Upper lobe of left lung (tissue), 6 donors: ENCODE results near the gene HS6ST1. TPM values are rescaled to one million over a fixed set of nuclear protein-coding genes. Genes with fewer than 3 reads are reported as not detected.
A peak's percentile ranks its signal among the peaks of the same experiment; 100 is the strongest.

Source experiments
- ATAC-seq, 2 donors: fragments of 200-7000 bp; cut with Tn5 transposase; one replicate each; pipeline ENCODE4 v1.9.1; 2022; ENCODE audit warnings: mild to moderate bottlenecking in 2 of 2, moderate library complexity in 2 of 2; ENCODE audit not compliant: low FRiP score in 2 of 2
- DNase-seq, 2 donors: peaks; one replicate each; pipeline ENCODE4 v3.0.0-alpha.2; 2019 to 2020
- H3K27ac ChIP-seq, 4 donors: fragments of 200-600 bp; sonication (generic); one replicate each; pipeline ENCODE4 v1.5.1; 2016 to 2019
- H3K27me3 ChIP-seq, 4 donors: fragments of 200-600 bp; sonication (generic); one replicate each; pipeline ENCODE4 v1.5.1; 2017 to 2019
- H3K36me3 ChIP-seq, 4 donors: fragments of 200-600 bp; sonication (generic); one replicate each; pipeline ENCODE4 v1.5.1; 2016 to 2019
- H3K4me1 ChIP-seq, 4 donors: fragments of 200-600 bp; sonication (generic); one replicate each; pipeline ENCODE4 v1.5.1; 2018 to 2019
- H3K4me3 ChIP-seq, 4 donors: fragments of 200-600 bp; sonication (generic); one replicate each; pipeline ENCODE4 v1.5.1; 2017 to 2019; ENCODE audit warnings: mild to moderate bottlenecking in 2 of 4, moderate library complexity in 1 of 4
- H3K9me3 ChIP-seq, 4 donors: fragments of 200-600 bp; sonication (generic); one replicate each; pipeline ENCODE4 v1.5.1; 2018 to 2019
- EP300 ChIP-seq, 4 donors: sonication (generic); formaldehyde crosslinking; IDR thresholded peaks; one replicate each; pipeline ENCODE4 v1.5.1; 2017; ENCODE audit warnings: antibody characterized with exemption in 4 of 4, control low read depth in 2 of 4
- POLR2A ChIP-seq, 4 donors: fragments of 450-650 bp; IDR thresholded peaks; one replicate each; pipeline ENCODE4 v1.5.1; 2016 to 2017; ENCODE audit warnings: antibody characterized with exemption in 4 of 4, mild to moderate bottlenecking in 2 of 4
- POLR2AphosphoS5 ChIP-seq, 2 donors: sonication (generic); formaldehyde crosslinking; IDR thresholded peaks; one replicate each; pipeline ENCODE4 v1.5.1; 2017; ENCODE audit warnings: antibody characterized with exemption in 2 of 2
- WGBS, 2 donors: methylation state at CpG; one replicate each; pipeline ENCODE4 v1.1.5; 2017 to 2018; 5-methylcytosine and 5-hydroxymethylcytosine counted together
- total RNA-seq, 6 donors: library from RNA; depleted of rRNA in 4 of 6; stranded (reverse); fragments of >200 nt in 4 of 6; gene quantifications; one replicate each; pipeline versions ENCODE4 v1.1.0 to v1.2.1, GENCODE V29; 2016 to 2021
- TF ChIP-seq, protein P1 (sequence below), 6 experiments: fragments of 450-650 bp in 4 of 6; fragments of 200-600 bp in 2 of 6; sonication (generic) in 2 of 6; IDR thresholded peaks; one replicate each; pipeline ENCODE4 v1.5.1; 2016 to 2019; ENCODE audit warnings: antibody characterized with exemption in 6 of 6
- donor health status: DM: no; HTN: no; CAD: no; lungs with moderate emphysema.
- donor health status: DM: no; HTN: yes; CAD: no; lungs with severe emphysema.

Gene HS6ST1
- total RNA-seq, 6 donors from 2014 or later: 24.0 to 96.8 (median 37.0) TPM

DNA sequence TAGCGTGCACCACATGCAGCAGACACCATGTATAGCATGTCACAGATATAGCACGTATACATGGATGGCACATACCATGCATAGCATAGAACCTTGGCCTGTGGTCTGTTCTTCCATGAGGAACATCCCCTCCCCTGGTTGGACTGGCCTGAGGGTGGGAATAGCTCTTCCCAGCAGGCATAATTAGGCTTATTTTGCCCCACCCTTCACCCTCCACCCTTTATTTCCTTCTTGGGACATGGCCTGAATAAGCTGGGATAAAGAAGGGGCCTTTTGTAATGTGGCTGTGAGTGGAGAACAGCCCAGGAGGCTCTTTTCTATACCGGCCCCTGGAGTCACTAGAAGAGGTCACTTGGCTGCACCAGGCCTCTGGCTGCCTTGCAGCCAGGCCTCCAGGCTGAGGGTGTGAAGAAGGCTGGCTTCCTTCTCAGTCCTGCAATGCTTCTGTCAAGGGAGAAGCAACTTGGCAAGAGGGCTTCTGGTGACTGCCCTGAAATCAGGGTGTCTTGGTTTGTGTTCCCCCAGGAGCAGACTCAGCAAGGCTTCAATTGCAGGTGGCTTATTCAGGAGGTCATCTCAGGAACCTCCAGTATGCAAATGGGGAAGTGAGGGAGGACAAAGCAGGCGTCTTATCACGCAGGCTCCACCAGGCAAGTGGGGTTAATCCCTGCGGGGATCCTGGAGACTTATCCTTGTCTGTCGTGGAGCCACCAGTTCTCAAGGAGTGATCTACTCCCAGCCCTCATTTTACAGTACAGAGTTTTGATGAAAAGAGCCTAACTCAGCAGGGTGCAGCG, 68.2 kb downstream of the HS6ST1 start:
- Histone ChIP-seq H3K27me3 (no peaks in the 10 kb centered on the region), H3K27ac (no peak overlapping the region), H3K4me3 (no peak overlapping the region), H3K4me1 (no peaks in the 10 kb centered on the region), H3K36me3 (no peaks in the 10 kb centered on the region), H3K9me3 (no peaks in the 10 kb centered on the region)
- TF ChIP-seq EP300 (IDR thresholded peaks at IDR 0.05): no peak
- no peak for TF ChIP-seq POLR2AphosphoS5 (IDR thresholded peaks at IDR 0.05)
- TF ChIP-seq POLR2A (IDR thresholded peaks at IDR 0.05): no peak
- TF ChIP-seq, protein P1, sequence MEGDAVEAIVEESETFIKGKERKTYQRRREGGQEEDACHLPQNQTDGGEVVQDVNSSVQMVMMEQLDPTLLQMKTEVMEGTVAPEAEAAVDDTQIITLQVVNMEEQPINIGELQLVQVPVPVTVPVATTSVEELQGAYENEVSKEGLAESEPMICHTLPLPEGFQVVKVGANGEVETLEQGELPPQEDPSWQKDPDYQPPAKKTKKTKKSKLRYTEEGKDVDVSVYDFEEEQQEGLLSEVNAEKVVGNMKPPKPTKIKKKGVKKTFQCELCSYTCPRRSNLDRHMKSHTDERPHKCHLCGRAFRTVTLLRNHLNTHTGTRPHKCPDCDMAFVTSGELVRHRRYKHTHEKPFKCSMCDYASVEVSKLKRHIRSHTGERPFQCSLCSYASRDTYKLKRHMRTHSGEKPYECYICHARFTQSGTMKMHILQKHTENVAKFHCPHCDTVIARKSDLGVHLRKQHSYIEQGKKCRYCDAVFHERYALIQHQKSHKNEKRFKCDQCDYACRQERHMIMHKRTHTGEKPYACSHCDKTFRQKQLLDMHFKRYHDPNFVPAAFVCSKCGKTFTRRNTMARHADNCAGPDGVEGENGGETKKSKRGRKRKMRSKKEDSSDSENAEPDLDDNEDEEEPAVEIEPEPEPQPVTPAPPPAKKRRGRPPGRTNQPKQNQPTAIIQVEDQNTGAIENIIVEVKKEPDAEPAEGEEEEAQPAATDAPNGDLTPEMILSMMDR (IDR thresholded peaks at IDR 0.05): no peak
- ATAC-seq (peak in 1 of 2 donors; percentile 26), DNase-seq (no peak)
- WGBS, 2 donors: 84 to 89% methylated on average over 8 of the region's 8 CpGs

DNA sequence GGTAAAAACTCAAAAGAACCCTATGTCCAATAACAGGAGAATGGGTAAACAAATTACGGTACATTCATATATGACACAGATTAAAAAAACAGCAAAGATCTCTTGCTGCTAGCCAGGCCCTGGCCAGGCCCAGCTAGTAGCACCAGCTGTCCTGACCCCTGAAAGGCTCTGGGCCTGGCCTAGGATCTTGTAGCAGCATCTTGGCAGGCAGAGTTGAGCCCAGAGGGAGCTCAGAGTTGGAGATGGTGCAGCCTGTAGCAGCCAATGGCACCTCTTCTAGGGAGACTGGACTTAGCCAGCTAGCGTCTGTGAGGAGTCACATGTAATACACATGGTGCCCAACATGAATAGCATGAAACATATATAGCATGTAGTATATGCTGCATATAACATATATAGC, 69.1 kb downstream of the HS6ST1 start:
- H3K27ac ChIP-seq: no peak overlapping the region
- no peak for DNase-seq
- H3K4me1 ChIP-seq: no peaks in the 10 kb centered on the region
- WGBS, 2 donors: 92 to 100% methylated on average over 2 of the region's 2 CpGs
- H3K9me3 ChIP-seq: no peaks in the 10 kb centered on the region
- ATAC-seq: no peak
- H3K36me3 ChIP-seq: no peaks in the 10 kb centered on the region
- no peaks in the 10 kb centered on the region for H3K27me3 ChIP-seq
- no peak for TF ChIP-seq POLR2AphosphoS5 (IDR thresholded peaks at IDR 0.05)
- TF ChIP-seq, protein P1 (IDR thresholded peaks at IDR 0.05): no peak
- no peak for TF ChIP-seq EP300 (IDR thresholded peaks at IDR 0.05)
- no peak for TF ChIP-seq POLR2A (IDR thresholded peaks at IDR 0.05)
- H3K4me3 ChIP-seq: no peak overlapping the region

DNA sequence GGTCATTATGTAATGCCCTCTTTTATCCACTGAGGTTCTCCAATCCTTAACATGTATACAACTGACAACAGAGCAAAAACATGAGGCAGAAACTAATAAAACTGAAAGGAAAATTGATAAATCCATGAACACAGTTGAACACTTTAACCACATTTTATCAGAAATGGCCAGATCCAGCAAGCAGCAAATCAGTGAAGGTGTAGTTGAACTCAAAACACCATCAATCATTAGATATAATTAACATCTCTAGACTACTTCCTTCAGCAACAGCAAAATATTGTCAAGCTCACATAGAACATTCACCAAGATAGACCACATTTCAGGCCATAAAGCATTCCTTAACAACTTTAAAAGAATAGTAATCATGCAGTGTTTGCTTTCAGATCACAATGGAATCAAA, 72.9 kb downstream of the HS6ST1 start:
- TF ChIP-seq, protein P1 (IDR thresholded peaks at IDR 0.05): no peak
- TF ChIP-seq POLR2A (IDR thresholded peaks at IDR 0.05): no peak
- TF ChIP-seq EP300 (IDR thresholded peaks at IDR 0.05): no peak
- no peak for TF ChIP-seq POLR2AphosphoS5 (IDR thresholded peaks at IDR 0.05)
- no peak for DNase-seq
- Histone ChIP-seq H3K36me3 (no peaks in the 10 kb centered on the region), H3K4me3 (no peak overlapping the region), H3K4me1 (no peaks in the 10 kb centered on the region), H3K27ac (no peak overlapping the region), H3K27me3 (no peaks in the 10 kb centered on the region), H3K9me3 (no peaks in the 10 kb centered on the region)
- no peak for ATAC-seq

DNA sequence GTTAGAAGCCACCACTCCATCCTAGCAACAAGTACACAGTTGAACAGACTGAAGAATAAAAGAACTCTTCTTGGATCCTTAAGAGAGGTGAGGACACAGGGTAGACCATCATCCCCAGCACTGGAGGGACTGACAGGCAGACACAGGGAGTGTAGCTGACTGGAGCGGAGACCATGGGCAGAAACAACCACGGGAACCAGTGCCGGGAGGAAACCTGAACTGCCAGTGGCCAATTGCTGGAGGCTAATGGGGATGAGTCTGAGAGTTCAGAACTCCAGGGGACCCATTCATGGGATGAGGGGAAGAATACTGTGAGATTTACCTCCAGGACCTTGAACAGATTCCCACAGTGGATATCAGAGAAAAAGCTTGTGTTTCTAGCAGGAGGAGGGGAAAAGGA, 76.8 kb downstream of the HS6ST1 start:
- Histone ChIP-seq H3K4me1 (no peaks in the 10 kb centered on the region), H3K27me3 (no peaks in the 10 kb centered on the region), H3K4me3 (no peak overlapping the region), H3K27ac (no peak overlapping the region), H3K36me3 (no peaks in the 10 kb centered on the region), H3K9me3 (no peaks in the 10 kb centered on the region)
- no peak for DNase-seq
- ATAC-seq: no peak
- TF ChIP-seq, protein P1 (IDR thresholded peaks at IDR 0.05): no peak
- TF ChIP-seq POLR2A (IDR thresholded peaks at IDR 0.05) (no peak), POLR2AphosphoS5 (IDR thresholded peaks at IDR 0.05) (no peak), EP300 (IDR thresholded peaks at IDR 0.05) (no peak)
- WGBS, 2 donors: 79 to 84% methylated on average over 3 of the region's 3 CpGs
